ENCODE data around the gene RSPH4A.
A peak's percentile ranks its signal among the peaks of the same experiment; 100 is the strongest.

RSPH4A gene

DNA sequence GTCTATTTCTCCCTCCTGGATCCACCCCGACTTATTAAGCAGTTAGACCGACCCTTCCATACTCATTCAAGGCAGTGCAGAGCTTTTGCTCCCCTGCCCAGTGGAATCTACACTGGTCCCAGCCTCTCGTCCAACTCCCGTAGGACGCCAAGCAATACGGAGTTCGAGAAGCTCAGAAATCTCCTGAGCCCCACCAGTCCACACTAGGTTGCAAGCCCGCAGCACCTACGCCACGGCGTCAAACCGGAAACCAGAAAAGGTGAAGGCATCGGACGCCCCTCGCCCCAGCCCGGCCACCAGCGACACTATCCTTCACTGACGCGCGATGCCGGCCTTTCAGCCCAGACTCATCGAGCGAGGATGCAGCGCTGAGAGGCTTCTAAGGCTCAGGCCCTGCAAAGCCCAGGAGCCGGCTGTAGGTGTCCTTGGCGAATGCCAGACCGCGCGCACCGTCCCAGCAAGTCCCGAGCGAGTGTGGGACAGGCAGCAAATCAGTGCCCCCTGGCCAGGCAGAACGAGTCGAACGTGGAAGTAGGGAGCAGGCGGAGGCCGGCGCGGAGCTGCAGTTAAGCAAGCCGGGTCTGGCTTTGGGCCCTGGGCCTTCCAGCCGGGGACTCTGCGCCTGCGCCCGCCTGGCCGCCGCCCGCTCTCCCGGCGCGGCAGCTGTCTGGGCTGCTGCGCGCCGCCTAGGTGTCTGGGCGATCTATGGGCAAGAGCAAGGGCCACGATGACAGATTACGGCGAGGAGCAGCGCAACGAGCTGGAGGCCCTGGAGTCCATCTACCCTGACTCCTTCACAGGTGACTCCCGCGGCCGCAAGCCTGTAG lies 45.2 kb upstream of the RSPH4A start, which contains the start of gene RWDD1 (continued):
- TF ChIP-seq, protein P1, sequence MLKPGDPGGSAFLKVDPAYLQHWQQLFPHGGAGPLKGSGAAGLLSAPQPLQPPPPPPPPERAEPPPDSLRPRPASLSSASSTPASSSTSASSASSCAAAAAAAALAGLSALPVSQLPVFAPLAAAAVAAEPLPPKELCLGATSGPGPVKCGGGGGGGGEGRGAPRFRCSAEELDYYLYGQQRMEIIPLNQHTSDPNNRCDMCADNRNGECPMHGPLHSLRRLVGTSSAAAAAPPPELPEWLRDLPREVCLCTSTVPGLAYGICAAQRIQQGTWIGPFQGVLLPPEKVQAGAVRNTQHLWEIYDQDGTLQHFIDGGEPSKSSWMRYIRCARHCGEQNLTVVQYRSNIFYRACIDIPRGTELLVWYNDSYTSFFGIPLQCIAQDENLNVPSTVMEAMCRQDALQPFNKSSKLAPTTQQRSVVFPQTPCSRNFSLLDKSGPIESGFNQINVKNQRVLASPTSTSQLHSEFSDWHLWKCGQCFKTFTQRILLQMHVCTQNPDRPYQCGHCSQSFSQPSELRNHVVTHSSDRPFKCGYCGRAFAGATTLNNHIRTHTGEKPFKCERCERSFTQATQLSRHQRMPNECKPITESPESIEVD (tag by site-specific recombination; IDR thresholded peaks at IDR 0.05), result no peak
- TF ChIP-seq ZNF132 (tag by site-specific recombination; IDR thresholded peaks at IDR 0.05; ENCODE audit: borderline replicate concordance) (no peak), ZNF121 (tag by site-specific recombination; IDR thresholded peaks at IDR 0.05) (no peak), GLIS2 (tag by site-specific recombination; IDR thresholded peaks at IDR 0.05) (peak; percentile 36; the same call in 1 of the 2 replicates), ZFP3 (tag by site-specific recombination; IDR thresholded peaks at IDR 0.05; ENCODE audit: low read depth) (no peak), ZNF311 (tag by site-specific recombination; IDR thresholded peaks at IDR 0.05; ENCODE audit: borderline replicate concordance) (no peak), ZSCAN30 (tag by site-specific recombination; IDR thresholded peaks at IDR 0.05) (peak; percentile 80), KLF16 (tag by site-specific recombination; IDR thresholded peaks at IDR 0.05) (peak; percentile 62; the same call in 1 of the 2 replicates), TCF7L2 (IDR thresholded peaks at IDR 0.05; ENCODE audit: borderline replicate concordance, low read depth, low read length) (peak; percentile 29; the same call in 1 of the 2 replicates), ZNF776 (tag by site-specific recombination; IDR thresholded peaks at IDR 0.05; ENCODE audit: borderline replicate concordance) (no peak), ZNF513 (tag by site-specific recombination; IDR thresholded peaks at IDR 0.05) (no peak), ZNF37A (tag by site-specific recombination; IDR thresholded peaks at IDR 0.05) (no peak), KLF9 (tag by site-specific recombination; IDR thresholded peaks at IDR 0.05; ENCODE audit: low read depth) (no peak; the same call in 1 of the 2 replicates), AEBP2 (tag by site-specific recombination; IDR thresholded peaks at IDR 0.05; ENCODE audit: borderline replicate concordance) (no peak), ZNF585B (tag by site-specific recombination; IDR thresholded peaks at IDR 0.05) (no peak), ZNF501 (tag by site-specific recombination; IDR thresholded peaks at IDR 0.05) (peak; percentile 98), KLF10 (tag by site-specific recombination; IDR thresholded peaks at IDR 0.05) (0 out of 2 replicates have a peak, but pooled peaks have one; percentile 65), ZSCAN16 (tag by site-specific recombination; IDR thresholded peaks at IDR 0.05) (no peak), WT1 (tag by site-specific recombination; IDR thresholded peaks at IDR 0.05) (no peak; the same call in none of the 2 replicates), ZNF426 (tag by site-specific recombination; IDR thresholded peaks at IDR 0.05) (no peak), ZBTB8A (tag by site-specific recombination; IDR thresholded peaks at IDR 0.05) (peak; percentile 93), RBAK (tag by site-specific recombination; IDR thresholded peaks at IDR 0.05) (no peak), ZNF19 (tag by site-specific recombination; IDR thresholded peaks at IDR 0.05; ENCODE audit: low read depth) (no peak), ZNF398 (tag by site-specific recombination; IDR thresholded peaks at IDR 0.05) (no peak), ZNF561 (tag by site-specific recombination; IDR thresholded peaks at IDR 0.05; ENCODE audit: borderline replicate concordance) (peak; percentile 78; the same call in 1 of the 2 replicates), FEZF1 (tag by site-specific recombination; IDR thresholded peaks at IDR 0.05) (no peak), ZNF843 (tag by site-specific recombination; IDR thresholded peaks at IDR 0.05) (peak; percentile 83)
- TF ChIP-seq, protein P2, sequence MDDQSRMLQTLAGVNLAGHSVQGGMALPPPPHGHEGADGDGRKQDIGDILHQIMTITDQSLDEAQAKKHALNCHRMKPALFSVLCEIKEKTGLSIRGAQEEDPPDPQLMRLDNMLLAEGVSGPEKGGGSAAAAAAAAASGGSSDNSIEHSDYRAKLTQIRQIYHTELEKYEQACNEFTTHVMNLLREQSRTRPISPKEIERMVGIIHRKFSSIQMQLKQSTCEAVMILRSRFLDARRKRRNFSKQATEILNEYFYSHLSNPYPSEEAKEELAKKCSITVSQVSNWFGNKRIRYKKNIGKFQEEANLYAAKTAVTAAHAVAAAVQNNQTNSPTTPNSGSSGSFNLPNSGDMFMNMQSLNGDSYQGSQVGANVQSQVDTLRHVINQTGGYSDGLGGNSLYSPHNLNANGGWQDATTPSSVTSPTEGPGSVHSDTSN (CRISPR knock-in tag; IDR thresholded peaks at IDR 0.05), result peak; percentile 92; the same call in 1 of the 2 replicates
- TF ChIP-seq, protein P3, sequence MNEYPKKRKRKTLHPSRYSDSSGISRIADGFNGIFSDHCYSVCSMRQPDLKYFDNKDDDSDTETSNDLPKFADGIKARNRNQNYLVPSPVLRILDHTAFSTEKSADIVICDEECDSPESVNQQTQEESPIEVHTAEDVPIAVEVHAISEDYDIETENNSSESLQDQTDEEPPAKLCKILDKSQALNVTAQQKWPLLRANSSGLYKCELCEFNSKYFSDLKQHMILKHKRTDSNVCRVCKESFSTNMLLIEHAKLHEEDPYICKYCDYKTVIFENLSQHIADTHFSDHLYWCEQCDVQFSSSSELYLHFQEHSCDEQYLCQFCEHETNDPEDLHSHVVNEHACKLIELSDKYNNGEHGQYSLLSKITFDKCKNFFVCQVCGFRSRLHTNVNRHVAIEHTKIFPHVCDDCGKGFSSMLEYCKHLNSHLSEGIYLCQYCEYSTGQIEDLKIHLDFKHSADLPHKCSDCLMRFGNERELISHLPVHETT (tag by site-specific recombination; IDR thresholded peaks at IDR 0.05), result peak; percentile 94
- TF ChIP-seq, protein P4, sequence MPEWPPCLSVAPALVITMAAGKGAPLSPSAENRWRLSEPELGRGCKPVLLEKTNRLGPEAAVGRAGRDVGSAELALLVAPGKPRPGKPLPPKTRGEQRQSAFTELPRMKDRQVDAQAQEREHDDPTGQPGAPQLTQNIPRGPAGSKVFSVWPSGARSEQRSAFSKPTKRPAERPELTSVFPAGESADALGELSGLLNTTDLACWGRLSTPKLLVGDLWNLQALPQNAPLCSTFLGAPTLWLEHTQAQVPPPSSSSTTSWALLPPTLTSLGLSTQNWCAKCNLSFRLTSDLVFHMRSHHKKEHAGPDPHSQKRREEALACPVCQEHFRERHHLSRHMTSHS (tag by site-specific recombination; IDR thresholded peaks at IDR 0.05), result no peak
